ENCODE measurements around the gene ZNF568. TPM values are rescaled to one million over a fixed set of nuclear protein-coding genes. Genes with fewer than 3 reads are reported as not detected.

The ZNF568 gene
- total and polyA plus RNA-seq, 9 of the 15 experiments (the other 6 are each of a cell fraction or from before 2014, with no cell fraction given): 0.04 to 0.36 (median 0.07) TPM; not detected in 1

DNA sequence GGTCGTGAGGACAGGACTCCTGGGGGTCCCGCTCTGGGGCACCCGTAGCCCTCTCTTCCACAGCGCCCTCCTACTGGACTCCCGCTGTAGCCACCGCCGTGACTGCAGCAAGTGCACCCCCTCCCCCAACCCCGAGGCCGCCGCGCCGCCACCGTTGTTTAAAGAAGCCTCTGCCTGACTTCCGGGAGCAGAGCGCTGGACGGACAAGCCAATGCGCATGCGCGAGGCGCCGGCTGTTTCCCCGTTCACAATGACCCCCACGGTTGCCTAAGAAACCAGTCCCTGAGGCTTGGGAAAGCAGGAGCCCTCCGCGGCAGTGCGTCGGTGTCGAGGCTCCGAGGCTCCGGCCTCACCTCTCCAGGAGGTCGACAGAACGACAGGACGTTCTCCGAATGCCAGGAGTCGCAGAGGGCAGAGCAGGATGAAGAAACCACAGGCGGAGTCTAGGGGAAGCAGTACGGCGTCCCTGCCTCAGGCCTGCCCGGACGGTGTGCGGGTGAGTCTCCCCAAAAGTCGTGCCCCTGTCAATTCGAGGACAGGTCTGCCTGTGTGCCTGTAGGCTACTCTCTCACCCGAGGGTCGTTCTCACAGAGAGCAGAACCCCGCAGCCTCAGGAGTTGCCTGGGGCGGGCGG is 91.6 kb downstream of the ZNF568 start:
- 3% methylated on average over 45 of the region's 48 CpGs for WGBS (ENCODE audit: insufficient coverage, low coverage, missing lambda C conversion rate)
- no peaks in the 10 kb centered on the region for H3K9me1 ChIP-seq (ENCODE audit: control insufficient read depth, insufficient read depth, low read length)
- no peak for ATAC-seq
- no peaks in the 10 kb centered on the region for H3K36me3 ChIP-seq (ENCODE audit: control insufficient read depth, insufficient read depth, low read length)
- H4K20me1 ChIP-seq (replicated peaks; ENCODE audit: control insufficient read depth, insufficient read depth, low read length): no peaks in the 10 kb centered on the region
- H3K4me3 ChIP-seq: peak overlapping the region; percentile 22
- no peak overlapping the region for H3K9ac ChIP-seq (ENCODE audit: insufficient read depth in 1 of 2, low read depth in 2 of 2, low read length in 2 of 2)
- H3K4me1 ChIP-seq (replicated peaks in 1 of 2; ENCODE audit: control insufficient read depth in 2 of 2, insufficient read depth in 2 of 2, low read length in 2 of 2): peaks cover 0 to 9% of the 10 kb centered on the region in 2 experiments; a peak in 1 of 5 replicates
- intact Hi-C loops (cut with micrococcal nuclease): no loop called here
- no peak for FAIRE-seq
- peak overlapping the region; percentile 76 for H2AFZ ChIP-seq (ENCODE audit: low read depth, low read length)
- H3K79me2 ChIP-seq (ENCODE audit: control insufficient read depth, insufficient read depth, low read length): no peaks in the 10 kb centered on the region
- in situ Hi-C loops (cut with MboI): no loop called here
- DNase-seq (ENCODE audit: extremely low read depth in 1 of 4, low spot score in 3 of 4): peak; percentile 36 to 53 (median 46)
- no peaks in the 10 kb centered on the region for H3K27me3 ChIP-seq (ENCODE audit: control insufficient read depth in 2 of 2, insufficient read depth in 2 of 2, low read length in 2 of 2)
- peak overlapping the region; percentile 58 for H3K4me2 ChIP-seq (ENCODE audit: insufficient read depth, low read length)
- no TSS peak for BruUV-seq (replicated peaks)
- CTCF ChIA-PET (ENCODE audit: low intra/inter-chr PET ratio): no interaction called here
- POLR2A ChIA-PET: no interaction called here
- H3K27ac ChIP-seq (ENCODE audit: extremely low read depth, low read depth, low read length): no peak overlapping the region
- no peaks in the 10 kb centered on the region; the same call in 1 of the 2 replicates for H3K9me3 ChIP-seq (replicated peaks; ENCODE audit: control insufficient read depth, insufficient read depth, low read depth, low read length)
- TF ChIP-seq CHD1 (IDR thresholded peaks at IDR 0.05; ENCODE audit: low read length) (no peak), NRF1 (conservative IDR thresholded peaks at IDR 0.05 in 1 of 2, IDR thresholded peaks at IDR 0.05 in 1 of 2) (peak; percentile 90 to 91), MAFG (tag; conservative IDR thresholded peaks at IDR 0.05) (no peak), GABPA (tag; conservative IDR thresholded peaks at IDR 0.05; ENCODE audit: low read depth) (0 out of 2 replicates have a peak, but pooled peaks have one; percentile 24), ZFP91 (CRISPR knock-in tag; IDR thresholded peaks at IDR 0.05) (no peak), ZBTB2 (IDR thresholded peaks at IDR 0.05) (0 out of 2 replicates have a peak, but pooled peaks have one; percentile 36), HNRNPLL (IDR thresholded peaks at IDR 0.05; ENCODE audit: low read depth, low read length, poor library complexity, severe bottlenecking) (no peak), ETV1 (tag; conservative IDR thresholded peaks at IDR 0.05; ENCODE audit: low read depth) (no peak), RFX1 (IDR thresholded peaks at IDR 0.05) (peak; percentile 30; the same call in 1 of the 2 replicates), XRCC5 (IDR thresholded peaks at IDR 0.05; ENCODE audit: low read depth, low read length) (no peak), RBFOX2 (IDR thresholded peaks at IDR 0.05; ENCODE audit: low read depth, low read length) (0 out of 2 replicates have a peak, but pooled peaks have one; percentile 26), ELF1 (tag; IDR thresholded peaks at IDR 0.05) (peak; percentile 22; the same call in 1 of the 2 replicates), POLR2G (IDR thresholded peaks at IDR 0.05; ENCODE audit: low read depth, low read length) (0 out of 2 replicates have a peak, but pooled peaks have one; percentile 16), MECOM (CRISPR knock-in tag; IDR thresholded peaks at IDR 0.05) (no peak)
- TF ChIP-seq, protein P1, sequence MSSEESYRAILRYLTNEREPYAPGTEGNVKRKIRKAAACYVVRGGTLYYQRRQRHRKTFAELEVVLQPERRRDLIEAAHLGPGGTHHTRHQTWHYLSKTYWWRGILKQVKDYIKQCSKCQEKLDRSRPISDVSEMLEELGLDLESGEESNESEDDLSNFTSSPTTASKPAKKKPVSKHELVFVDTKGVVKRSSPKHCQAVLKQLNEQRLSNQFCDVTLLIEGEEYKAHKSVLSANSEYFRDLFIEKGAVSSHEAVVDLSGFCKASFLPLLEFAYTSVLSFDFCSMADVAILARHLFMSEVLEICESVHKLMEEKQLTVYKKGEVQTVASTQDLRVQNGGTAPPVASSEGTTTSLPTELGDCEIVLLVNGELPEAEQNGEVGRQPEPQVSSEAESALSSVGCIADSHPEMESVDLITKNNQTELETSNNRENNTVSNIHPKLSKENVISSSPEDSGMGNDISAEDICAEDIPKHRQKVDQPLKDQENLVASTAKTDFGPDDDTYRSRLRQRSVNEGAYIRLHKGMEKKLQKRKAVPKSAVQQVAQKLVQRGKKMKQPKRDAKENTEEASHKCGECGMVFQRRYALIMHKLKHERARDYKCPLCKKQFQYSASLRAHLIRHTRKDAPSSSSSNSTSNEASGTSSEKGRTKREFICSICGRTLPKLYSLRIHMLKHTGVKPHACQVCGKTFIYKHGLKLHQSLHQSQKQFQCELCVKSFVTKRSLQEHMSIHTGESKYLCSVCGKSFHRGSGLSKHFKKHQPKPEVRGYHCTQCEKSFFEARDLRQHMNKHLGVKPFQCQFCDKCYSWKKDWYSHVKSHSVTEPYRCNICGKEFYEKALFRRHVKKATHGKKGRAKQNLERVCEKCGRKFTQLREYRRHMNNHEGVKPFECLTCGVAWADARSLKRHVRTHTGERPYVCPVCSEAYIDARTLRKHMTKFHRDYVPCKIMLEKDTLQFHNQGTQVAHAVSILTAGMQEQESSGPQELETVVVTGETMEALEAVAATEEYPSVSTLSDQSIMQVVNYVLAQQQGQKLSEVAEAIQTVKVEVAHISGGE (CRISPR knock-in tag; IDR thresholded peaks at IDR 0.05): no peak

All from K562 (cell line).